ENCODE measurements around the gene CCDC71.

CCDC71 gene

GRCh38 chr3:49158792-49159191 lies 7.3 kb downstream of the CCDC71 start (continued):
- TF ChIP-seq RARB (CRISPR knock-in tag; IDR thresholded peaks at IDR 0.05): no peak

- TF ChIP-seq GLIS3 (CRISPR knock-in tag; IDR thresholded peaks at IDR 0.05) (no peak), ZNF565 (CRISPR knock-in tag; conservative IDR thresholded peaks at IDR 0.05; ENCODE audit: low read depth) (no peak), CSRNP3 (CRISPR knock-in tag; IDR thresholded peaks at IDR 0.05) (no peak), TOX (CRISPR knock-in tag; IDR thresholded peaks at IDR 0.05; ENCODE audit: borderline replicate concordance) (no peak), BACH2 (CRISPR knock-in tag; IDR thresholded peaks at IDR 0.05; ENCODE audit: borderline replicate concordance) (no peak), ZNF70 (CRISPR knock-in tag; IDR thresholded peaks at IDR 0.05) (no peak), RARB (CRISPR knock-in tag; IDR thresholded peaks at IDR 0.05) (no peak), POU6F1 (CRISPR knock-in tag; IDR thresholded peaks at IDR 0.05; ENCODE audit: borderline replicate concordance, low read depth) (no peak), TCF4 (CRISPR knock-in tag; IDR thresholded peaks at IDR 0.05; ENCODE audit: borderline replicate concordance) (no peak), PATZ1 (CRISPR knock-in tag; IDR thresholded peaks at IDR 0.05; ENCODE audit: borderline replicate concordance) (no peak), TSHZ2 (CRISPR knock-in tag; IDR thresholded peaks at IDR 0.05) (no peak), ARNTL (CRISPR knock-in tag; IDR thresholded peaks at IDR 0.05; ENCODE audit: borderline replicate concordance, low read depth) (no peak), CREB5 (CRISPR knock-in tag; IDR thresholded peaks at IDR 0.05; ENCODE audit: low read depth) (no peak), ZNF8 (CRISPR knock-in tag; IDR thresholded peaks at IDR 0.05) (no peak), ISL1 (CRISPR knock-in tag; IDR thresholded peaks at IDR 0.05) (no peak), ZFP30 (CRISPR knock-in tag; IDR thresholded peaks at IDR 0.05) (no peak), ZC3H10 (CRISPR knock-in tag; IDR thresholded peaks at IDR 0.05) (no peak), OSR1 (CRISPR knock-in tag; IDR thresholded peaks at IDR 0.05) (no peak), CSDC2 (CRISPR knock-in tag; IDR thresholded peaks at IDR 0.05) (no peak), PPARA (CRISPR knock-in tag; IDR thresholded peaks at IDR 0.05; ENCODE audit: borderline replicate concordance) (no peak)
- ATAC-seq: peak; percentile 31
Measured at GRCh38 chr3:49158103-49158709, 7.9 kb downstream of the CCDC71 start.

GRCh38 chr3:49157289-49157688 lies 8.8 kb downstream of the CCDC71 start:
- ATAC-seq: no peak
- no peak for TF ChIP-seq ZNF565 (CRISPR knock-in tag; conservative IDR thresholded peaks at IDR 0.05; ENCODE audit: low read depth)
- no peak for TF ChIP-seq TOX (CRISPR knock-in tag; IDR thresholded peaks at IDR 0.05; ENCODE audit: borderline replicate concordance)
- no peak for TF ChIP-seq ESRRG (CRISPR knock-in tag; IDR thresholded peaks at IDR 0.05)
- no peak for TF ChIP-seq ZC3H10 (CRISPR knock-in tag; IDR thresholded peaks at IDR 0.05)
- no peak for TF ChIP-seq OSR1 (CRISPR knock-in tag; IDR thresholded peaks at IDR 0.05)
- no peak for TF ChIP-seq BACH2 (CRISPR knock-in tag; IDR thresholded peaks at IDR 0.05; ENCODE audit: borderline replicate concordance)
- TF ChIP-seq TCF4 (CRISPR knock-in tag; IDR thresholded peaks at IDR 0.05; ENCODE audit: borderline replicate concordance): no peak
- TF ChIP-seq PATZ1 (CRISPR knock-in tag; IDR thresholded peaks at IDR 0.05; ENCODE audit: borderline replicate concordance): no peak
- TF ChIP-seq ZNF70 (CRISPR knock-in tag; IDR thresholded peaks at IDR 0.05): no peak
- no peak for TF ChIP-seq POU6F1 (CRISPR knock-in tag; IDR thresholded peaks at IDR 0.05; ENCODE audit: borderline replicate concordance, low read depth)
- TF ChIP-seq ZNF8 (CRISPR knock-in tag; IDR thresholded peaks at IDR 0.05): no peak
- no peak for TF ChIP-seq GLIS3 (CRISPR knock-in tag; IDR thresholded peaks at IDR 0.05)
- no peak for TF ChIP-seq ZFP3 (CRISPR knock-in tag; IDR thresholded peaks at IDR 0.05)

Data from SK-N-SH treated with all-trans-retinoic acid at 6 μM for 48 hours (cell line).